Stimulated activated CD8-positive, alpha-beta memory T cell treated with anti-CD3 and anti-CD28 coated beads, Interleukin-2, amount 100 ng/mL, for 1 hour (primary cell): ENCODE data around the gene SETD2.
"Not testable (repeated sequence)": the region's sequence is repeated elsewhere in the genome, so short reads cannot be mapped to it uniquely, and the experiment has no call there.

ENCODE experiments used
- DNase-seq, 2 donors: peaks; one replicate each; pipeline ENCODE4 v3.0.0-alpha.2; 2020; ENCODE audit warnings: low read depth in 2 of 2

Gene SETD2

DNA sequence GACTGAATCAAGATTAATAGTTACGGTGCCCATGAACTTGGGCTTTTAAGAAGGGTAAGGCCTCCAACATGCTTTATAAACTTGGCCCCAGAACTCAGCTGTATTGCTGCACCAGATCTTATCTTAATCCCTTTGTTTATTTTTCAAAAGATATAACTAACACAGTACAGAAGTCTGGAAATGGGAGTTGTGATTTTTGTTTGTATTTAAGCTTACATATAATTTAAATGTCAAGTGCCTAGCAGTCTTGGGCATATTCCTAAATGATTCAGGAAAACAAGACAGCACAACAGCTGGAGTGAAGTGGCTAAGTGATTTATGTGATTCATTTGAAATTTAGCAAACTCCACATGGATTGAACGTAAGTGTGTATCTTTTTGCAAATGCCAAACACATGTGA is 128.3 kb downstream of the SETD2 start:
- DNase-seq = no peak

- no peak for DNase-seq
Measured at GRCh38 chr3:47034868-47035489, 128.9 kb downstream of the SETD2 start.

GRCh38 chr3:47031041-47031440 is 132.9 kb downstream of the SETD2 start:
- not testable (repeated sequence) for DNase-seq

DNA sequence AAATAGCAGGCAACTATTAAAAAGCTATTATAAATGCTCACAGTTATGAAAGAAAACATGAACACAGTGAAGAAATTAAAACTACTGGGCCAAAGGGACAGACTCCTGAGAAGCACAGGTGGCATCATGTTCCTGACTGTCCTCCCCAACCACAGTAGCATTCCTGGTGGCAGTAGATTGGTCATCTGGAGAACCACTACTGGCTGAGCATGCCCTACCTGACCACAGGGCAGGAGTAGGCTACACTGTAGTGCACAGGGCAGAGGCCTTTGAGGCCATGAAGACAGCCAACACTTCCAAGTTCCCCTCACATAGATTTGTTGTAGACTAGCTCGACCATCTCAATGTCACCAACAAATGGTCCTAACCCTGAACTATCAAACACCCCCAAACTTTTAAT is 135.2 kb downstream of the SETD2 start:
- no peak for DNase-seq

- no peak for DNase-seq
Measured at GRCh38 chr3:47028146-47028545, 135.8 kb downstream of the SETD2 start.

- not testable (repeated sequence) for DNase-seq
Measured at GRCh38 chr3:47026432-47026831, 137.5 kb downstream of the SETD2 start.

DNA sequence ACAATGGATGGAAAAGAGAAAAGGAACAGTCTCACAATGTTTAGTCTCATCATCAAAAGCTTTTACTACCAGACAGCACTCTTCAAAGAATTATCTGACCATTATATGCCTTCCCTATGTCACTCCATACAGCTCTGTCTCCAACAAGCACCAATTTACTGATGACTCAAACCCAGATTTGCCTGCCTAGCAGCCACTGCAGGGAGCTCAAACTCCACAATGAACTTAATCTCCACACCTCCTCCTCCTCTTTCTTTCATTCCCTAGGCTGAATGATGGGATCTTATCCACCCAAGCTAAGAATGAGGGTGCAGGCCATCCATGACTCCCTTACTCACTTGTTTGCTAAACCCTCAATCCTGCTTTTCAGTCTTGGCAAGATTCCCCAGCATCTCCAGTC is 139.0 kb downstream of the SETD2 start:
- no peak for DNase-seq

DNA sequence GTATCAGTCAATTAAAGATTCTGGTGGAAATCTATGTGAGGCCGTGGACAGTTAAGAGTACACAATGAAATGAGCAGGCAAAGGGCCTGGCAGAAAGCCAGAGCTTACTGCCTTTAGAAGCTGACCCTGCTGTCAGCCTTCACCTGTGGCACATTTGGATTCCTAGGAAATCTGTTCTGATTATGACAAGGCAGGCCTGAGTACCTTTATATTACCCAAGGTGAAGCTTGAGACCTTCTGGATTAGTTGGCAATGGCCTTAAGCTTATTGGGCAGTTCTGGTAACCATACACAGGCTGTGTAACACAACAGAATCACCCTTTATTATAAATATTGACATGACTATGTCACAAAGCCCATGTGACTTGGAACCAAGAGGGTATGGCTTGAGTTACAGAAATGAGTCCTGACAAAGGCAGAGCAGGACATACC is 141.3 kb downstream of the SETD2 start:
- DNase-seq = no peak

DNA sequence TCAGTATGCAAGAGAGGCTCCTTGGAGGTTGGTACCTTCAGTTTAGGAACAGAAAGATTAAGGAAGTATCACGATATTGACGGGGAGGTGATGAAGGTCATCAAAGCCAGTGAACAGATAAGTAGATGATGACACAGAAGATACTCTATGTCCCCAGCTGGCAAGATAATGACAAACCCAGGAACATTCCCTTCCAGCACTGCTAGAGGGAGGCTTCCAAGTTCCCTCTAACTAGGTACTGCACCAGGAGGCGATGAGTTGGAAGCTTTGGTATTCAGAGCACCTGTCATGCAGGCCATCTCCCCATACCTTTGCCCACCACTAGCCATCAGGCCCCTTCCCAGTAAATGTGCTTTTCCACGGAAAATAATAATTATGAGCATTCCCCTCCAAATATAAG is 143.6 kb downstream of the SETD2 start:
- no peak for DNase-seq

GRCh38 chr3:47019201-47019600 is 144.7 kb downstream of the SETD2 start:
- DNase-seq = no peak

DNA sequence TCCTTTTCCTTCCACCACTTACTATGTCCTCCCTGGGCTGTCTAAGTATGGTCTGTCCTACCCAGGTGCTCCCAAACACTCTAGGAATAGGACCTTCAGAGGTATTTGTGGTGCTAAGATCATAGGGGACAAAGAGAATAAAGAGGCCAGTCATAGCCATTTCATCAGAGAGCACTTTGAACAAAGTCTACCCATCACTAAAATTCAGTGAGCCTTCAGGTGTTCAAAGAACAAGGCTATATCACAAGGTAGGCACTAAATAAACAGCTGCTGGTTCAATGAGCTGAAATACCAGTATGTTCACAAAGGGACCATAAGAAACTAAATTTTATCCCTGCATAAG is 145.7 kb downstream of the SETD2 start:
- no peak for DNase-seq

DNA sequence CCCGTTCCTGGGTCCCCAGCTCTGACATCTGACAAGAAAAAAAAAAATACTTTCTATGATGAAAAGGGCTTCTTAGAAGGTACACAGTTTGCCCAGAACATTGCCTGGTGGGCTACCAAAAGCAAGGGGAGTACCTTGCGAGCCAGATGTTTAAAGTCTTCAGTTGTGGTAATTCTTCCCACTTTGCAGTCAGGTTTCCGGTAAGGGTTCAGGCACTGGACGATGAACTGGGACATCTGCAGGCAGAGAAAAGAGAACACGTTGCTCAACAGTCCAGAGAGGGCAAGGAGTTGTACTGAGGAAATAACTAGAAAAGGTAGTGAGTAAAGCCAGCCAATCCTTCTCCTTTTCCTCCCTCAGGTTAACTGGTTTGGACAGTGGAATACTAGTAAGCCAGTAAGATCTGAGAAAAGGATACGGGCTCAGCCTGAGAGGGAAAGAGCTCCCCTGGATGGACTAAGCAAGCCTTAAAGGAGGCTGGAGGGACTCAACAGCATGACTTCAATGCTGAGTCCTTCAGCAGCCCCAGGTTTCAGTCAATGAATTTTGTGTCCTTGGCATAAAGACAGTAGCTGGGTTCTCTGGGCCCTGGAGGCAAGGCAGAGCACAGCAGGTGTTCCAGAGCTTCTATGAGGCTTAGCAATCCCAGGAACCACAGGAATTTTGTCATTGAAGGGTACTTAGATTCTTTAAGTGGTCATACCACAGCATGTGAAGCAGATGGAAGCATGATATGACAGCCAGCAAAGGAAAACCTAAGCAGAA is 146.2 kb downstream of the SETD2 start:
- no peak for DNase-seq

DNA sequence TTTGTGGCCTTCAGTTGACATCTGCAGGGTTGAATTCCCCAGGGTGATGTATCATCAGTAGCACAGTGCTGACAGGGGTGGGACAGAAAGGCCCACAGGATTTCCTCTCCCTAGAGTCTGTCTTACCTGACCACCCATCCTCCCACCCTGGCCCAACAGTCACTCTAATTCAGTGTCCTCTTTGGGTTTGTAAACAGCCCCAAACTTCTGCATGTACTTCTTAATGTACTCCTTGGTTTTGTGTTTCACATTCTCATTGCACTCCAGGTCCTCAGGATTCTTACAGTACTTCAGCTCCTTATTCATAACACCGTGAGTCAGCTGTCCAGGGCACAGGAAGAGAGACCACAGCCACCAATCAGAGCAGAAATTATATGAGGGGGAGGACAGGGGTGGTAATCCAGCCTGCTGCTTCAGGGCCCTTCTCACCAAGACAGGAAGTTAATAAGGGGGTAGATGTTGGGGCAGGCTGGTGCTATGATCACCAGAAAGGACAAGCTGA is 146.9 kb downstream of the SETD2 start:
- DNase-seq = no peak

DNA sequence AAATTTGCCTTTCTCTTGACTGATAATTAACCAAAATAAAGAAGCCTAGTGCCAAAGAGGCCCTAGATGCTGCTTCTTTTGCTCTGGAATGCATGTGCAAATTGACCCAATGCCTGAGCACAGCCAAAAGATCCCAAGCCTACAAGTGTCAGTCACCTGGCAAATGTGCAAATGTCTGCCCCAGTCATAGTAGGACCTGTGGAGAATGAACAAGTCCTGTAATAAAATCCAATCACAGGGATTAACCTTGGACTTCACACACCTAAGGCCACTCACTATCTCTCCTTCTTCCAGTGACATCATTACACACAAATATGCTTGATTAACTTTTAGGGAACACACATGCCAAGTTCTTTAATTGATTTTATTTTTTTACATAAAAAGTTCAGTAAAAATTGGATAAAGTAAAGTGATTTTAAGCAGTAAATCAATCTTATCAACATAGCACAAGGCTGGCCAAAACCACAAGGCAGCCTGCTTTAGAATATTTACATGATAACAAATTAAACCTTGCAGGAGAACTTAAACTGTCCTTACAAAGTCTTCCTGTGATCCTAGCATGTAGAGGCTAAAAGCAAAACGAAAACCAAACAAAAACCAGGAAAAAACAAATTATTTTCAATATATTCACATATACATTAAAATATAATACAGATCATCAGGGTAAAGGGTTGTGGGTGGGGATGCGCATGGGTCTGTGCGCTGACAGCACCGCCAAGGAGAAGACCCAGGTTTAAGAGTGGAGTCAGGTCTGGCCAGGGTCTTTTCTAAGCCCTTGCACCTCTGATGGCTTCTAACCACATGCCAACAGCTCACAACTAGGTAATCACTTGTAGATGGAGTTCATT is 147.6 kb downstream of the SETD2 start:
- DNase-seq = no peak

DNA sequence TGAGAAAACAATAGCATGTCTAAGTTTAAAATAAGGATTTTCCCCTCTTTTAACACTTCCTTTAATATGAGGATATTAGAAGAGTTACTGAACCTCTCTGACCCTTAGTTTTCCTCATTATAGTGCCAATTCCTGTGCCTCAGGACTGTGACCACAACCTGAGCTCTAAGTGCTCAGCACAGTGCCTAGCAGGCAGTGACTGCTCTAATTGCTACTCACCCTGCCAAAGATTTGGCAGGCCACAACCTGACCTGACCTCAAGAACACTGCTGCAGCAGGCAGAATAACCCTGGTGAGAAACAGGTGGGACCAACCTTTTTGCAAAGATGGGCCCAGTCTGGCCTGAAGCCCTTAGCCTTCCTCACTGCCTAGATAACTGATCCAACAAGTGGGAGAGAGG is 148.8 kb downstream of the SETD2 start:
- no peak for DNase-seq

DNA sequence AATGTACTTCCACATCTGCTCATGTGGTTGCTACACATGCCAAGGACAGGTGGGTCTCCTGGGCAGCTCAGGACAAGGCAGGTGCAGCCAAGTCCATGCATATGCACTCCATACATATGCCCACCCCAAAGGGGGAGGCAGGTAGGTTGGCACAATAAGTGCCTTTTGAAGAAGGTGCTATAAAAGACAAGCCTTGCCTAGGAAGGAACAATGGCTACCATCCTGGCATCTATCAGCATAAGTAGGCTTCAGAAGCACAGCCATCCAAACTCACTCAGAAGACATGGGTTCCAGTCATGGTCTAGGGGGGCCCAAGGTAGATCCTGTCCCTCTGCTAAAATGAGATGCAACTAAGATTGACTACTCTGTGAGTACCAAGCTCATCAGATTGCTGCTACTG is 149.9 kb downstream of the SETD2 start:
- DNase-seq = no peak

- no peak for DNase-seq
Measured at GRCh38 chr3:47013231-47013630, 150.7 kb downstream of the SETD2 start.

GRCh38 chr3:47012342-47013230 is 151.3 kb downstream of the SETD2 start:
- DNase-seq = no peak

DNA sequence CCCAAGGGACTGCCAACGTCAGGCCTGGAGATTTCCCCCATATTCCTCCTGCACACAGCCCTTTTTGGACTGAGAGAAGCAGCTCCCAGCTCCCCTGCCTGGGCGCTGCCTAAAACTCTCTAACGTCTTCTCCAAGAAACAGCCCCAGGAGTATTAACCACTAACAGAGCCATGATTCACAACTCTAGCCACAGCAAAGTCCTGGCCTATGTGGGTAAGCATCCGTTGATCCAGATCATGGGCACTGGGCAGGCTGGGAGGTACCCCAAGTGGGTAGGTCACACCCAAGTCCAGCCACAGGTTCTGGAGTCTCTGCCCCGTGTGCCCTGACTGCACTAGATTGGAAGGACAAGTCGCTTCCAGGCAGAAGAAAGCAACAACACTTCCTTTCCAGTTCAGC is 152.5 kb downstream of the SETD2 start:
- DNase-seq = no peak

DNA sequence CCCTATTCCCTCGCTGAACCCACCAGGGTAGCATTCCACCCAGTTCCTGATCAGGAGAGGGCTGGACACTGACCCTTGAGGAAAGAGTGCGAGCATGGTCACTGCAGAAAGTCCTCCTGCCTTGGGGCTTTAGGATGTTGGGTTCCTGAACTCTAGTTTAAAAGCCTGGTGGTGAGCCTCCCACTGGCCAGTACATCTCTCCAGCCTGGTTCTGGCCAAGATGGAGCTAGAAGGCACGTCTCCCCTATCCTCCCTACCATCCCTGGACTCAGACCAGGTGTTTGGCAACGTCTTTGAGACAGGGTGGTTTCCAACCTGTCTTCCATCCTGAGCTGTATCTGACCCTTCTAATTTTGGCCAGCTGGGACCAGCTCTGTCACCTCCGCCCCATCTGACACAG is 153.0 kb downstream of the SETD2 start:
- DNase-seq = no peak

DNA sequence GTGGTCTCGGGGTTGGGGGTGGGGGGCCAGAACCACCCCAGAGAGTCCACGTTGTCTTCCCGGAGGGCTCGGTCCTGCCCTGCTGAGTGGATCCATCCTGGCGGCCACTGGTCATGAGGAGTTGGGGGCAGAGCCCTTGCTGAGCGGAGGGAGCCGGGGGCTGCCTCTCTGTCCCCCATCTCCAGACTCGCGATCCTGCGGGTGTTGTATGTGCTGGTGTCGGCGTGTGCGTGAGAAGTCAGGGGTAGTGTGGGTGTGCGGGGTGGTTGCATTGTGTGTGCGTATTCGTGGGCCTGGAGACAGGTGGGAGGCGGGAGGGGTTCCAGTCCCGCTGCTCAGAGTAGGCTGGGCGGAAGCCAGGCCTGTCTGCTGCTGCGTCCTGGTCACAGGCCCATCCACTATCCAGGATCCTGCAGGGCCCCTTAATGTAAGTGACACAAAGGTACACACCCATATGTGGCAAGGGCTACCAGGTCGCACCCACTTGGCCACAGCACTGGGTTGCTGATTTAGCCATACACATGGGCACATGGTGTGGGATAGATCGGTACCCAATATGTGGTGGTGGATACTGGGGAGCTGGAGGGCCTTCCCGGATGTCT is 153.7 kb downstream of the SETD2 start:
- DNase-seq = no peak
